ENCODE data around the gene ABHD8.

Gene ABHD8

GRCh38 chr19:17330262-17331044 lies 27.2 kb upstream of the ABHD8 start:
- TF ChIP-seq CTCF (IDR thresholded peaks at IDR 0.05; ENCODE audit: control extremely low read depth, extremely low read depth, low read depth, missing control alignments), result no peak
- ChIA-PET POLR2A (interaction anchor here (0.5 kb wide), 1 partner anchor 13 kb away, joined by 6 read pairs; no protein-coding TSS in a partner anchor), CTCF (interaction anchor here (1.0 to 1.8 kb wide), 4 partner anchors 15 to 61 kb away, joined by 3 to 5 read pairs (median 3); partner anchors contain the start of gene ABHD8)
- no peak for DNase-seq (ENCODE audit: extremely low spot score)

DNA sequence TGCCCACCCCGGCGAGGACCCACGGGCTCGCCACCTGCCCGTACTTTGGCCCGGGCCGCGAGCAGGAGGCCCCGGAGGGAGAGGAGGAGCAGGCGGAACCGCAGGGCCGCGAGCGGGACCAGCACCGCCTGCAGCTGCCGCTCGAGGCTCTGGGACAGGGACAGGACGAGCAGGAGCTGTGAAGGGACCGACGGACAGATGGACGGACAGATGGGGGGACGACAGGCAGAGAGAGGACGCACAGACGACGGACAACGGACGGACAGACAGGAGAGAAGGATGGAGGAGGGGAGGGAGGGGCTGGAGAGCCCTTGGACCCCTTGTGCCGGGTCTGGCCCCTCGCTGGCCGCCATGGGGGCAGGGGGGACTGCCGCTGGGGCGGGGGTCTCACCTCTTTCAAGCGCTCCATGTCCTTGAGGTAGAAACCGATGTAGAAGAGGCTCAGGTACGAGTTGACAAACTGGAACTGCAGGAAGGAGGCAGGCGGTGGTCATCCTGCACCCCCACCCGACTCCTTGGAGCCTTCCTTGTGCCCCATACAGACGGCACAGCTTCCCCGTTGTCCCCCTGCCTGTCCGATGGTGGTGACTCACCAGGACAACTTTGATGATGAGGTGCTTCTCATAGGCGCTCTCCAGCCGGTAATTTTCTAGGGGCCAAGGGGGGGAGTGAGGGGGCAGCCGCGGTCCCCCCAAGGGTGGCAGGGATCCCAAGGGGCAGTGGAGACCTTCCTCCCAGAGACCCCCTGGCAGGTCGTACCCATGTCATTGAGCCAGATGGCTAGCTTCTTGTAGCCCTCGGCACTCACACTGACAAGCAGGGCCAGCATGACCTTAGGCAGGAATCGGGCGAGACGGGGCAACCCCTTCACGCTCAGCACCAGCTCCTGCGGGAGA lies 26.4 kb upstream of the ABHD8 start:
- no peak for TF ChIP-seq CTCF (IDR thresholded peaks at IDR 0.05; ENCODE audit: control extremely low read depth, extremely low read depth, low read depth, missing control alignments)
- POLR2A ChIA-PET, result no interaction called here
- no peak for DNase-seq (ENCODE audit: extremely low spot score)
- CTCF ChIA-PET, result interaction anchor here (1.0 to 1.1 kb wide), 2 partner anchors 16 to 56 kb away, joined by 3 read pairs; no protein-coding TSS in a partner anchor

DNA sequence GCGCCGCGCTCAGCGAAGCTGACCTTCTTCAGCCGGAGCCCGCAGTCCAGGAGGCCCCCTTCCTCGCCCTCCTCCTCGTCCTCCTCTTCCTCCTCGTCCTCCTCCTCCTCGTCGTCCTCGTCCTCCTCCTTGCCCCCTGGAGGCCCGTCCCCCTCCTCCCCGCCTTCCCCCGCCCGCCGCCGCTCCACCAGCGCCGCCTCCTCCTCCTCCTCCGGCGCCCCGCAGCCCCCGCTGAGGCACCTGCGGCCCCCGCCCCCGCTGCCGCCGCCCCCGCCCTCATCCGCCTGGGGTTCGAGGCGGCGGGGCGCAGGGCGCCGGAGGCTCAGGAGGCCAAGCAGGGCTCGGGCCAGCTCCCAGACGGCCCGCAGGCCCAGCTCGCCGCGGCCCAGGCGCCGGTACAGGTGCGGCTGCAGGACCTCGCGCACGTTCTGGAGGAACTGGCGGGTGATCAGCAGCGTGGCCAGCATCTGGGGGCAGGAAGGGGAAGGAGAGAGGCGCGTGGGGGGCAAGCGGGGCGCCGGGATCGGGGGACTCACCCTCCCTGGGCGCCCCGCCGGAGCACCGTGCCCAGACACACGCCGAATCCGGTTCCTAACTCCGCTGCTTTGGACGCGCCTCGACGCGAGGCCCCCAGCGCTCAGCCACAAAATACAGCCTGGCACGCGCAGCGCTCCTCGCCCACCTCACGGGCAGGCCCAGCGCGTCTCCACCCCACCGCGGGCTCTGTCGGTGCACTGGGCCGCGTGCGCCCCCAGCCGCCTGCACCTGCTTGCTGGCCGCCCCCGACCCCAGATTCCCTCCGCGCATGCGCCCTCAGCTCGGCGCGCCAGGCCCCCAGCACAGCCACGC lies 25.5 kb upstream of the ABHD8 start:
- no peak for TF ChIP-seq CTCF (IDR thresholded peaks at IDR 0.05; ENCODE audit: control extremely low read depth, extremely low read depth, low read depth, missing control alignments)
- POLR2A ChIA-PET, result interaction anchor here (0.6 kb wide), 3 partner anchors 614 to 1865 kb away, joined by 4 to 6 read pairs (median 5); no protein-coding TSS in a partner anchor
- no peak for DNase-seq (ENCODE audit: extremely low spot score)
- CTCF ChIA-PET, result interaction anchor here (1.1 kb wide), 1 partner anchor 57 kb away, joined by 3 read pairs; no protein-coding TSS in a partner anchor

GRCh38 chr19:17327654-17328516 lies 24.7 kb upstream of the ABHD8 start:
- ChIA-PET POLR2A (interaction anchor here (0.6 kb wide), 3 partner anchors 613 to 1864 kb away, joined by 4 to 6 read pairs (median 5); no protein-coding TSS in a partner anchor), CTCF (interaction anchor here (1.1 kb wide), 1 partner anchor 58 kb away, joined by 3 read pairs; no protein-coding TSS in a partner anchor)
- TF ChIP-seq CTCF (IDR thresholded peaks at IDR 0.05; ENCODE audit: control extremely low read depth, extremely low read depth, low read depth, missing control alignments), result no peak
- DNase-seq (ENCODE audit: extremely low spot score), result peak; percentile 81

DNA sequence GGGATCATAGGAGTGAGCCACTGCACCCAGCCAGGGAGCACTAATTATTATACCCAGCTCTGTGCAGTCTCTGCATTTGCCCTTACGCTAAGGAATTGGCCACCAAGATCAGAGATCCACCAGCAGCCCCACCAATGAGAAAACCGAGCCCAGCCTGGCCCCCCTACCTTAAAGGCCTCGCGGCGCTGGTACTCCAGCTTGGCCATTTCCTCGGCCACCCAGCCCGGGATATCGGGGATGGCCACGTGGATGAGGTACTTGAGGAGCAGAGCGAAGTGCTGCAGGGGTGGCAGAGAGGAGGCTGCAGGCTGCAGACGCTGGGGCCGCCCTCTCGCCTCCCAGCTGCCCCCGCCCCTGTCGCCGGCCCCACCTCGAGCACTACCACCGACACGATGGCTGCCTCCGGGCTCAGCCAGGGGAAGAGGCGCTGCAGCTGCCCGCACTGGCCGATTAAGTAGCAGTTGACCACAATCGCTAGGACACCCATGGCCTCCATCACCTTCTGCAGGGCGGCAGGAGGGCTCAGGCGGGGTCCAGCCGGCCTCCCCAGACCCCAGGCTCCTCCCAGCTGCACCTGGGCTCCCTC lies 23.9 kb upstream of the ABHD8 start:
- DNase-seq (ENCODE audit: extremely low spot score), result no peak
- POLR2A ChIA-PET, result interaction anchor here (0.9 kb wide), 1 partner anchor 18 kb away, joined by 3 read pairs; no protein-coding TSS in a partner anchor
- TF ChIP-seq CTCF (IDR thresholded peaks at IDR 0.05; ENCODE audit: control extremely low read depth, extremely low read depth, low read depth, missing control alignments), result no peak
- CTCF ChIA-PET, result interaction anchor here (1.6 kb wide), 1 partner anchor 62 kb away, joined by 5 read pairs; no protein-coding TSS in a partner anchor
